ENCODE measurements around the gene CCDC8. TPM values are rescaled to one million over a fixed set of nuclear protein-coding genes. Genes with fewer than 3 reads are reported as not detected.

The CCDC8 gene
- total and polyA plus RNA-seq, 2 of the 4 experiments (the other 2 are of a cell fraction) = 9.3 to 10.2 TPM

DNA sequence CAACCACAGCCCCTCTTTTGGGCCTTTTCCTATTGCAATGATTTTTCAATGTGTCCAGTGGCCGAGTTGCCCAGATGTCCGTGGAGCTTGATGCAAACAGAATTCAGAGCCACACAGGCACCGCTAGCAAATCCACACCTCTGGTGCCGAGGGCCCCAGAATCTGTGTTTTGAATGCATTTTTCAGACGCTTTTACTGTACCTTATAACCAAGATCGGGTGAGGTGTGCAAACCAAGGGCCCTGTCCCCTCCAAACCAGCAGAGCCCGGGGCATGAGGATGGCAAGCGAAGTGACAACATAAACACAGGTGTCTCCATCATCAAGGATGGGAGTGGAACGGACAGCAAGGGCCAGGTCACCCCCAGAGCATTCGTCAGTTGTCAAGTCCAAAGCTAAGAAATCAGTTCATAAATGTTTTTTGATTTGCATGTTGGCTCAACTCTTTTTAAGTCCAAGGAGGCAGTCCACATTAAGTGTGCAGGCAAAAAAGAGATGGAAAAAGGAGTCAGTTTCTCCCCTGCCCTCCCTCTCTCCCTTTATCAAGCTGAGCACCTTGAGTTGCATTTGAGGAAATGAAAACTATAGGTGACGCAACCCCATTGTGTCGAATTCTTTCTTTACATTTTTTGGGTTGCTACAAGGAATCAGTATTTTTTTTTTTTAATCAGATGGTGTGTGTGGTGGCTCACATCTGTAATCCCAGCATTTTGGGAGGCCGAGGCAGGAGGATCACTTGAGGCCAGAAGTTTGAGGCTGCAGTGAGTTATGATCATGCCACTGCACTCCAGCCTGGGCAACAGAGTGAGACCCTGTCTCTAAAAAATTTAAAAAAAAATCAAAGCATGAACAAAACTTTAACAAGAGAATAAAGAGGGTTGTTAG is 2.9 kb downstream of the CCDC8 start:
- no TSS peak for BruUV-seq (replicated peaks)

More for the DNA sequence above, 2.9 kb downstream of the CCDC8 start:
- Histone ChIP-seq H2BK15ac (ENCODE audit: low read depth, low read length) (no peak overlapping the region), H3K14ac (replicated peaks; ENCODE audit: low read depth, low read length) (no peak overlapping the region), H2BK120ac (ENCODE audit: low read depth, low read length) (no peak overlapping the region), H3K27me3 (ENCODE audit: control insufficient read depth, insufficient read depth, low read length) (peaks cover 4% of the 10 kb centered on the region; the same call in 1 of the 2 replicates), H3K4me3 (ENCODE audit: insufficient read depth, low read depth, low read length) (no peak overlapping the region; the same call in 1 of the 2 replicates), H3K4me2 (ENCODE audit: low read depth, low read length) (peak overlapping the region; percentile 86; the same call in 1 of the 2 replicates), H4K20me1 (ENCODE audit: insufficient read depth, low read length) (peaks cover 7% of the 10 kb centered on the region), H2BK5ac (ENCODE audit: low read depth, low read length, poor library complexity, severe bottlenecking) (no peak overlapping the region), H3K56ac (ENCODE audit: extremely low read depth, insufficient read depth, low read length) (no peak overlapping the region), H4K5ac (ENCODE audit: low read depth, low read length) (no peak overlapping the region), H3K27ac (ENCODE audit: insufficient read depth, low read length) (no peak overlapping the region), H2AFZ (replicated peaks; ENCODE audit: low read length, poor library complexity) (no peak overlapping the region), H3K4ac (ENCODE audit: low read depth, low read length) (no peak overlapping the region), H3K23ac (ENCODE audit: low read depth, low read length) (no peak overlapping the region), H3K9me1 (ENCODE audit: insufficient read depth, low read length) (peaks cover 3% of the 10 kb centered on the region; the same call in 1 of the 2 replicates), H4K8ac (ENCODE audit: low read depth in 2 of 2, low read length in 2 of 2) (no peak overlapping the region), H2AK9ac (replicated peaks; ENCODE audit: low read depth, low read length, poor library complexity) (no peak overlapping the region), H3K9ac (ENCODE audit: low read depth, low read length) (no peak overlapping the region; the same call in 1 of the 2 replicates), H3K4me1 (ENCODE audit: control insufficient read depth, insufficient read depth, low read length) (peaks cover 18% of the 10 kb centered on the region), H3K9me3 (ENCODE audit: control insufficient read depth, insufficient read depth, low read length) (no peaks in the 10 kb centered on the region), H3K18ac (ENCODE audit: low read depth, low read length) (no peak overlapping the region), H2AK5ac (ENCODE audit: low read depth, low read length) (no peak overlapping the region), H4K91ac (ENCODE audit: insufficient read depth, low read depth, low read length) (no peak overlapping the region), H3K79me1 (ENCODE audit: low read depth in 1 of 2, low read length in 2 of 2) (peaks cover 20 to 34% of the 10 kb centered on the region in 2 experiments; a peak in 3 of 4 replicates), H2BK20ac (ENCODE audit: low read depth, low read length) (no peak overlapping the region), H3K36me3 (ENCODE audit: control insufficient read depth, insufficient read depth, low read length) (peaks cover 6% of the 10 kb centered on the region; the same call in 1 of the 2 replicates)
- intact Hi-C loops (cut with micrococcal nuclease) = no loop called here
- ATAC-seq (ENCODE audit: low read depth) = no peak
- CTCF ChIA-PET = no interaction called here
- dilution Hi-C loops (cut with HindIII; ENCODE audit: low sequenced_read_pairs, unreplicated experiment) = no loop called here
- in situ Hi-C loops (cut with MboI; ENCODE audit: low sequenced_read_pairs) = no loop called here
- 97% methylated on average over 5 of the region's 13 CpGs; no CpG with 5 or more reads in 1 of the 2 experiments for WGBS, 2 experiments (ENCODE audit: extremely low coverage in 2 of 2, insufficient read length in 1 of 2)
- POLR2A ChIA-PET (ENCODE audit: unreplicated experiment) = no interaction called here
- DNase-seq = no peak
- TF ChIP-seq RAD21 (IDR thresholded peaks at IDR 0.05; ENCODE audit: low read length) (no peak), RFX5 (IDR thresholded peaks at IDR 0.05; ENCODE audit: low read depth, low read length) (no peak), FOS (IDR thresholded peaks at IDR 0.05; ENCODE audit: low read depth, low read length) (no peak), CEBPB (IDR thresholded peaks at IDR 0.05; ENCODE audit: low read depth, low read length) (peak; percentile 30; the same call in 1 of the 2 replicates), MAZ (IDR thresholded peaks at IDR 0.05; ENCODE audit: borderline replicate concordance, low read depth, low read length) (no peak), POLR2A (IDR thresholded peaks at IDR 0.05; ENCODE audit: low read depth, low read length) (no peak), RCOR1 (IDR thresholded peaks at IDR 0.05; ENCODE audit: insufficient replicate concordance, low read length) (no peak), BHLHE40 (IDR thresholded peaks at IDR 0.05; ENCODE audit: low read depth, low read length) (no peak)
- TF ChIP-seq, protein P1, sequence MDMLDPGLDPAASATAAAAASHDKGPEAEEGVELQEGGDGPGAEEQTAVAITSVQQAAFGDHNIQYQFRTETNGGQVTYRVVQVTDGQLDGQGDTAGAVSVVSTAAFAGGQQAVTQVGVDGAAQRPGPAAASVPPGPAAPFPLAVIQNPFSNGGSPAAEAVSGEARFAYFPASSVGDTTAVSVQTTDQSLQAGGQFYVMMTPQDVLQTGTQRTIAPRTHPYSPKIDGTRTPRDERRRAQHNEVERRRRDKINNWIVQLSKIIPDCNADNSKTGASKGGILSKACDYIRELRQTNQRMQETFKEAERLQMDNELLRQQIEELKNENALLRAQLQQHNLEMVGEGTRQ (IDR thresholded peaks at IDR 0.05; ENCODE audit: low read depth, low read length) = no peak

Measured in IMR-90 (cell line).